ENCODE results near the gene PAK2.

PAK2 gene

DNA sequence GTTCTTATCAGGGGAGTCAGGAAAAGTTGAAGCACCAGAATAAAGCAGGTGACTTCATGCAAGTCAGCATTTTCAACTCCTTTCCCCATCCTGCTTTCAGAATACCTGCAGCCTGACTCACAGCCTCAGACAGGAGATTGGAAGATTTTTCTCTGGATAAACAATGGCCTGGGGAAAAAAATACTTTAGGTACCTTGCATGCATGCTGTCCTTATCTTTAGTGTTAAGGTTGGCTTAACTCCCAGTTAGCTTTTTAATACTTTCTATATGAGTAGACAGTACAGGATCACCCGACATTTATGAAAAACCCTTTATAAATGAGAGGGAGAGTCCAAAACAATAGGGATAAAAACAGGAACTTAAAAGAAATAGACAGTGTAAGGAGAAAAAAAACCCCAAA is 53.6 kb downstream of the PAK2 start:
- TF ChIP-seq, protein P1, sequence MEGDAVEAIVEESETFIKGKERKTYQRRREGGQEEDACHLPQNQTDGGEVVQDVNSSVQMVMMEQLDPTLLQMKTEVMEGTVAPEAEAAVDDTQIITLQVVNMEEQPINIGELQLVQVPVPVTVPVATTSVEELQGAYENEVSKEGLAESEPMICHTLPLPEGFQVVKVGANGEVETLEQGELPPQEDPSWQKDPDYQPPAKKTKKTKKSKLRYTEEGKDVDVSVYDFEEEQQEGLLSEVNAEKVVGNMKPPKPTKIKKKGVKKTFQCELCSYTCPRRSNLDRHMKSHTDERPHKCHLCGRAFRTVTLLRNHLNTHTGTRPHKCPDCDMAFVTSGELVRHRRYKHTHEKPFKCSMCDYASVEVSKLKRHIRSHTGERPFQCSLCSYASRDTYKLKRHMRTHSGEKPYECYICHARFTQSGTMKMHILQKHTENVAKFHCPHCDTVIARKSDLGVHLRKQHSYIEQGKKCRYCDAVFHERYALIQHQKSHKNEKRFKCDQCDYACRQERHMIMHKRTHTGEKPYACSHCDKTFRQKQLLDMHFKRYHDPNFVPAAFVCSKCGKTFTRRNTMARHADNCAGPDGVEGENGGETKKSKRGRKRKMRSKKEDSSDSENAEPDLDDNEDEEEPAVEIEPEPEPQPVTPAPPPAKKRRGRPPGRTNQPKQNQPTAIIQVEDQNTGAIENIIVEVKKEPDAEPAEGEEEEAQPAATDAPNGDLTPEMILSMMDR (IDR thresholded peaks at IDR 0.05; ENCODE audit: insufficient read depth, low read length, poor library complexity, severe bottlenecking): no peak
- peaks cover 5% of the 10 kb centered on the region for H3K36me3 ChIP-seq (ENCODE audit: control insufficient read depth, insufficient read depth, low read length)
- no peak overlapping the region for H3K4me3 ChIP-seq (replicated peaks; ENCODE audit: low read depth, low read length)
- H3K27me3 ChIP-seq (replicated peaks; ENCODE audit: control insufficient read depth, insufficient read depth, low read length): no peaks in the 10 kb centered on the region
- no peak for DNase-seq (ENCODE audit: extremely low read depth, insufficient read length)

GRCh38 chr3:196794467-196794866 is 54.8 kb downstream of the PAK2 start:
- H3K4me3 ChIP-seq (replicated peaks; ENCODE audit: low read depth, low read length): no peak overlapping the region
- H3K27me3 ChIP-seq (replicated peaks; ENCODE audit: control insufficient read depth, insufficient read depth, low read length): no peaks in the 10 kb centered on the region
- H3K36me3 ChIP-seq (ENCODE audit: control insufficient read depth, insufficient read depth, low read length): peaks cover 4% of the 10 kb centered on the region
- TF ChIP-seq, protein P1 (IDR thresholded peaks at IDR 0.05; ENCODE audit: insufficient read depth, low read length, poor library complexity, severe bottlenecking): no peak
- DNase-seq (ENCODE audit: extremely low read depth, insufficient read length): no peak

DNA sequence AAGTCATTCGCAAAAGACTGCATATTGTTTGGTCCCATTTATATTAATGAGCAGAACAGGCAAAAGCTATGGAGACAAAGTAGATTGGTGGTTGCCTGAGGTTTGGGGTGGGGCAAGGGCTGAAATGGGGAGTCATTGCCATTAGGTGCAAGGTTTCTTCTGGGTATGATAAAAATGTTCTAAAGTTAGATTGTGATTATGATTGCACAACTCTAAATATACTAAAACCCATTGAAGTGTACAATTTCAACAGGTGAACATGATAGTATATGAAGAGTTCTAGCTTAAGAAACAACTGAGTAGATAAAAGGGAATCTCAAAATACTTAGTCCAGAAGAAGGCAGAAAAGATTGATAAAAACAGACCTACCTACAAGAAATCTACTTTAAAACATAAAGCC is 56.7 kb downstream of the PAK2 start:
- H3K4me3 ChIP-seq (replicated peaks; ENCODE audit: low read depth, low read length): no peak overlapping the region
- DNase-seq (ENCODE audit: extremely low read depth, insufficient read length): no peak
- H3K36me3 ChIP-seq (ENCODE audit: control insufficient read depth, insufficient read depth, low read length): peaks cover 2% of the 10 kb centered on the region
- no peaks in the 10 kb centered on the region for H3K27me3 ChIP-seq (replicated peaks; ENCODE audit: control insufficient read depth, insufficient read depth, low read length)
- TF ChIP-seq, protein P1 (IDR thresholded peaks at IDR 0.05; ENCODE audit: insufficient read depth, low read length, poor library complexity, severe bottlenecking): no peak

- Histone ChIP-seq H3K27me3 (replicated peaks; ENCODE audit: control insufficient read depth, insufficient read depth, low read length) (no peaks in the 10 kb centered on the region), H3K4me3 (replicated peaks; ENCODE audit: low read depth, low read length) (no peak overlapping the region), H3K36me3 (ENCODE audit: control insufficient read depth, insufficient read depth, low read length) (no peaks in the 10 kb centered on the region; the same call in none of the 2 replicates)
- TF ChIP-seq, protein P1 (IDR thresholded peaks at IDR 0.05; ENCODE audit: insufficient read depth, low read length, poor library complexity, severe bottlenecking): no peak
- DNase-seq (ENCODE audit: extremely low read depth, insufficient read length): no peak
These were observed 61.2 kb downstream of the PAK2 start for GRCh38 chr3:196800742-196801434.

GRCh38 chr3:196803891-196804468 is 64.3 kb downstream of the PAK2 start:
- Histone ChIP-seq H3K4me3 (replicated peaks; ENCODE audit: low read depth, low read length) (no peak overlapping the region), H3K36me3 (ENCODE audit: control insufficient read depth, insufficient read depth, low read length) (peaks cover 3% of the 10 kb centered on the region), H3K27me3 (replicated peaks; ENCODE audit: control insufficient read depth, insufficient read depth, low read length) (no peaks in the 10 kb centered on the region)
- DNase-seq (ENCODE audit: extremely low read depth, insufficient read length): no peak
- TF ChIP-seq, protein P1 (IDR thresholded peaks at IDR 0.05; ENCODE audit: insufficient read depth, low read length, poor library complexity, severe bottlenecking): no peak

Data from GM06990 (cell line).